ENCODE data around the gene SPAG8. TPM values are rescaled to one million over a fixed set of nuclear protein-coding genes. Genes with fewer than 3 reads are reported as not detected.

The SPAG8 gene
- total and polyA plus RNA-seq, 2 experiments from 2014 or later, result 0.45 TPM

GRCh38 chr9:35842020-35842745, 30.1 kb upstream of the SPAG8 start (continued):
- no peak for TF ChIP-seq REST (IDR thresholded peaks at IDR 0.05; ENCODE audit: unreplicated experiment)

GRCh38 chr9:35841645-35841900, 29.5 kb upstream of the SPAG8 start:
- 0 out of 2 replicates have a peak, but pooled peaks cover under 1% of the 10 kb centered on the region for H3K27me3 ChIP-seq (ENCODE audit: insufficient read depth)
- H3K36me3 Mint-ChIP-seq (ENCODE audit: low read depth), result no peaks in the 10 kb centered on the region
- no peaks in the 10 kb centered on the region for H3K9me3 Mint-ChIP-seq
- no peak overlapping the region for H3K4me3 Mint-ChIP-seq
- no peaks in the 10 kb centered on the region; the same call in 1 of the 2 replicates for H3F3A ChIP-seq (replicated peaks; ENCODE audit: low read depth)
- no peak overlapping the region for H3K4me2 ChIP-seq
- peaks cover 24% of the 10 kb centered on the region for H3K4me1 ChIP-seq (ENCODE audit: insufficient read depth)
- no peak overlapping the region for H2AFZ ChIP-seq
- no peaks in the 10 kb centered on the region for H3K79me2 ChIP-seq (replicated peaks; ENCODE audit: insufficient read depth)
- no peak overlapping the region for H3K27ac Mint-ChIP-seq
- DNase-seq (ENCODE audit: low spot score) (no peak), ATAC-seq (no peak)
- H3K27me3 Mint-ChIP-seq (ENCODE audit: insufficient read depth, low read depth, poor library complexity), result peaks cover 12% of the 10 kb centered on the region
- no peak overlapping the region for H3K4me3 ChIP-seq
- H3K9me2 ChIP-seq (ENCODE audit: insufficient read depth), result peaks cover 9% of the 10 kb centered on the region; the same call in 1 of the 2 replicates
- no peaks in the 10 kb centered on the region for H3K36me3 ChIP-seq (ENCODE audit: insufficient read depth)
- peaks cover 30% of the 10 kb centered on the region for H3K4me1 Mint-ChIP-seq
- H3K27ac ChIP-seq (ENCODE audit: low read depth), result no peak overlapping the region
- no peaks in the 10 kb centered on the region; the same call in 1 of the 2 replicates for H4K20me1 ChIP-seq (replicated peaks; ENCODE audit: insufficient read depth)
- TF ChIP-seq ZNF114 (CRISPR knock-in tag; IDR thresholded peaks at IDR 0.05) (no peak), POLR2AphosphoS5 (IDR thresholded peaks at IDR 0.05; ENCODE audit: low read depth) (no peak), CREB1 (CRISPR knock-in tag; IDR thresholded peaks at IDR 0.05; ENCODE audit: low read depth) (no peak), JUNB (IDR thresholded peaks at IDR 0.05; ENCODE audit: unreplicated experiment) (no peak), ZNF331 (CRISPR knock-in tag; IDR thresholded peaks at IDR 0.05; ENCODE audit: low read depth) (no peak), STAT1 (IDR thresholded peaks at IDR 0.05; ENCODE audit: unreplicated experiment) (no peak), ETS1 (IDR thresholded peaks at IDR 0.05) (no peak), EZH2 (IDR thresholded peaks at IDR 0.05; ENCODE audit: low read depth, unreplicated experiment) (no peak), NANOG (IDR thresholded peaks at IDR 0.05; ENCODE audit: borderline replicate concordance) (no peak), CTCF (conservative IDR thresholded peaks at IDR 0.05; ENCODE audit: low read depth in 2 of 2) (no peak), ZNF462 (CRISPR knock-in tag; IDR thresholded peaks at IDR 0.05) (no peak)

All from GM23338 (cell line).